GM19240 (cell line): Measurements from ENCODE around the gene KCNH4.
"Not testable (repeated sequence)": the region's sequence is repeated elsewhere in the genome, so short reads cannot be mapped to it uniquely, and the experiment has no call there.

Source experiments
- DNase-seq: peaks from one replicate; pipeline ENCODE4 v3.0.0; 2011; ENCODE audit warnings: low spot score; ENCODE audit not compliant: insufficient read length

KCNH4 gene

DNA sequence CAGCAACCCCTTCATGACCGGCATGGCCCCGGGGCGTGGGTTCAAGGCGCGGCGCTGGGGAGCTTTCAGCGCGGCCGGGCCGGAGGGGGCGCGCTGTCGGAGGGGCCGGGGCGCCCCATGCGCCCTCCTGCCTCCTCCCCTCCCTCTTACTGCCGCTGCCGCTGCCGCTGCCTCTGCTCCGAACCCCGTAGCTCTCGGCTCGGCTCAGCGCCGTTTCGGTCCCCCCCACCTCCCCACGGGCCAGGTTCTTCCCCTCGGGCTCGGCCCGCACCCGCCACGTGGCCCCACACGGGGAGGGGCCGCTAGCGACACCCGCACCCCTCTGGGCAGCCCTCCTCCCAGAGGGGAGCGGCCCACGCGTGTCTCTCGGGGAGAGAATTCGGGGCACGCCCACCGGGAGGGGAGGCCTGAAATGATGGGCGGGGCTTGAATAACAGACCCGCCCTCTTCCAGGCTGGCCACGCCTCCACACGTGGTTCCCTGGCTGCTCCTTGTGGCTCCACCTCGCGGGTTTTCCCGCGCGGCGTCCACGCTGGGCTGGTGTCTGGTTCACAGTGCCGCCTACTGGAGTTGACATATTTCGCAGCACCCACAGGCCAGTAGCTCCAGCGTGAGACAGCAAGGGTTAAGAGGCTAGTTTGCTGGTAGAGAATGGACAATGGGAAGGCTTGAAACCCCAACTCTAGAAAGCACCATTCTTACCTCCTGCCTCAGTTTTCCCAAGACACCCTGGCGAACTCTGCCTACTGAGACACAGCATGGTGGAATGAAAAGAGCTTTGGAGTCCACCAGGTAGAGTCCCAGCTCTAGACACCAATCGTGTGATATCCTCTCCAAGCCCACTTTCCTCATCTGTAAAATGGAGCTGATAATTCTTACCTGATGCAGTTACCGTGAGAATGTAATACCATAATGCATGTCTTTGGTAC lies at the start of gene KCNH4:
Gene KCNH4 (minus strand): TSS at position 221 of the 929 bp plus-strand sequence. CDS start 197 bp downstream, at position 24.
- DNase-seq: peak; percentile 86

DNA sequence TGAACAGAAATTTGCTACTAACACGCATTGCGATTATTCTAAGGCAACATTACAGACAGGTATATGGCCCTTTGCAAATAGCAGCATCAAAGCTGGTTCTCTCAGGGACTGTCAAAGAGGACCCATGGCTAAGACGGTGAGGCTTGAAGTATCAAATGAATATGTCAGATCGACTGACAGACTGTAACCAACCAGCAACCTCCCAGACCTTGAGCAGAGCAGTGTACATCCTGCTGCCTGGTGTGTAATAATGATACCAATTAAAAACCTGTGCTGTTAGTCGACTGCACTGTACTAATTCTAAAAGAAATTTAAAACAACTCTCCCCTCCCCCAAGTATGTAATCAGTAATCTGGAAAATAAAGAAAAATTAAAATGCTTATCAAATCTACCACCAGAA lies 49.3 kb upstream of the KCNH4 start:
- no peak for DNase-seq

DNA sequence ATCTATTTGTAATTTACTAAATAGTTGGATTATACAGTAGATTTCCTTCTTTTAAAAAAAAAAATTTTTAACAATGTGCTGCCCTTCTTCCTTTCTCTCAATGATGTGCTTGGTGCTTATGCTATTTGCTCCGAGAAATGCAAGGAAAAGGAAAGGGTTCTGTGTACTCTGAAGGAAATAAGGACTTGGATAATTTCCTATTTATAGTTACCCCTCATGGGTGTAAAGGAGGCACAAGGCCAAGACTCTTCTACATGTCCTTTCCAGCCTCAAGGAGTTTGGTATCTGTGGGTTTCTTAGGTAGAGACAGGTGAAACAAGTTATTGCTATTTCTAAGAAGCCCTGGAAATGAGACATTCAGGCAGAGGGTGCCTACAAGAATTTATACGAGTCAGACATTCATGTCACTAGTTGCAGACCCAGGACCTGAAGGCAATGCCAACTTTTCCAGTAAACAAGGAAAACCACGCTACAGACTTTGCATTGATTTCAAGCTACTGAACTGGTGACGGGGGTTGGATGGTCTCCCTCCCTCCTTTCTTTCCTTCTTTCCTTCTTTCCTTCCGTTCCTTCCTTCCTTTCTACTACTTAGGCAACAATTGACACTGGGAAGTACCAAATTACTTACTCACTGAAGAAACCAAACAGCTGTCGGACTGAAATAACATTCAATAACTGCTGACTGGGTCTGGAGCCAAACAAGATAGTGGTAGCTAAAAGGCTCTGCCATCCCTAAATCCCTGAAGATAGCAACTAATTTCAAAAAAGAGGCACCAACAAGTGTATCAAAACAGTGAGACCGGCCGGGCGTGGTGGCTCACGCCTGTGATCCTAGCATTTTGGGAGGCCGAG lies 47.1 kb upstream of the KCNH4 start:
- no peak for DNase-seq

DNA sequence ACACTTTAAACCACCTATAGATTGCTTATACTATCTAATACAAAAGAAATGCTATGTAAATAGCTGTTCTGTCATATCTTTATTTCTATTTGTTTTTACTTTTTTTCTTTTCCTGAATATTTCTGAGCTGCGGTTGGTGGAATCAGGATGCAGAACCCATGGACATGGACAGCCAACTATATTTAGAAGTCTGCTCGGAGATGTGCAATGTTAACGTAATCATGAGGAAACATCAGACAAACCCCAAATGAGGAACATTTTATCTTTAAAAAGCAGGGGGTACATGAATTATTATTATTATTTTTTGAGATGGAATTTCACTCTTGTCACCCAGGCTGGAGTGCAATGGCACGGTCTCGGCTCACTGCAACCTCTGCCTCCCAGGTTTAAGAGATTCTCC lies 44.7 kb upstream of the KCNH4 start:
- no peak for DNase-seq

DNA sequence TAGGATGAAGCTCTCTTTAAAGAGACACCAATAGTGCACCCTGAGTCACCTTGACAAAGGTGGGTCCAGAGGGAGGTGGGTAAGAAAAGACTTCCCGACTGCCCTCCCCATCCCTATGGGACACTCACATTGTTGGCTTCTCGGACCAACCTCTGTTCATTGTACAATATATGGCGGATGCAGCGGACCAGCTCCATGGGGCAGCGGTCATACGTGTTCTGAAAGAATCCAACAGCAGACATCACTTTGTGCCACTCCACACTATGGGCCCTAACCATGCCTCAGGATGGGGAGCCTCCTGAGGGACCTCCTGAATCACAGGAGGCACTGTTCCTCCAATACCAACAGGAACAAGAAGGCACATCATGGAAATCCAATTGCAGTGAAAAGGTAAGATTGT lies 43.7 kb upstream of the KCNH4 start:
- no peak for DNase-seq

DNA sequence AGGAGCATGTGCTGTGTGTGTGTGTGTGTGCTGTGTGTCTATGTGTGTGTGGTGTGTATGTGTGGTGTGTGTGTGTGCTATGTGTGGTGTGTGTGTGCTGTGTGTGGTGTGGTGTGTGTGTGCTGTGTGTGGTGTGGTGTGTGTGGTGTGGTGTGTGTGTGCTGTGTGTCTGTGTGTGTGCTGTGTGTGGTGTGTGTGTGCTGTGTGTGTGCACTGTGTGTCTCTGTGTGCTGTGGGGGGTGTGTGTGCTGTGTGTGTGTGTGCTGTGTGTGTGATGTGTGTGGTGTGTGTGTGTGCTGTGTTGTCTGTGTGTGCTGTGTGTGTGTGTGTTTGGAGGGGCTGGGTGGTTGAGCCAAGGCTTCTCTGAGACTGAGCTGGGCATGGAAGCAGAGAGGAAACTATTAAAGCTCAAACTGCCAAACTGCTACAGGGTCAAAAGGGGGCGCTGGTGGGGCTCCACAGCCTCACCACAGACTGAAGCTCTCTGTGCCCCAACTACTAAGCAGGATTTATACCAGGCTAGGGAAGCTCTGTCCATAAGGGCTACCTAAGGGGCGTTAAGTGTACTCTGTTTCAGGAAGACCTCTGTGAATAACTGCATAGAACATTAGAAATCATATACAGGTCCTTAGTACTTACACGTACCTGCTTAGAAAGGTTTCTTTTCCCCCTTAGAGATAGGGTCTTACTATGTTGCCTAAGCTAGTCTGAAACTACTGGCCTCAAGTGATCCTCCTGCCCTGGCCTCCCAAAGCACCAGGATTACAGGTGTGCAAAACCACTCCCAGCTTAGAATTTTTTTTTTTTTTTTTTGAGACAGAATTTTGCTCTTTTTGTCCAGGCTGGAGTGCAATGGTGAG lies 41.2 kb upstream of the KCNH4 start:
- DNase-seq: peak; percentile 43

DNA sequence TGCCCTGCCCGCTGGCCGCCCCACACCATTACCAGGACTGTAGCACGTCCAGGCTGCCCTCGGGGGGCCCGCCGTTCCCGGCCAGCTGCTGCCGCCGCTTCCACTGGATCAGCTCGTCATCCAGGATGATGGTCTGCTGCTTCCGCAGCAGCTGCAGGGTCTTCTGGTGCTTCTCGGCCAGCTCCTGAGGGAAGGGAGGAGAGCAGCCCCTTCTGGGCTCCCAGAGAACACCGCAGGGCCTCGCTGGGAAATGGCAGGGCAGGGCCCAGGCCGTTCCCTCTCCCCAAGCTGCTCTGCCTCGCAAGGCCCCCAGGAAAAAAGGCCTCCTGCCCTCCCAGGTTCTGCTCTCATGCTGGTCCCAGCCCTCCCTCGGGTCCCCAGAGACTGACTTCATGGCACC lies 38.3 kb upstream of the KCNH4 start:
- DNase-seq: not testable (repeated sequence)

DNA sequence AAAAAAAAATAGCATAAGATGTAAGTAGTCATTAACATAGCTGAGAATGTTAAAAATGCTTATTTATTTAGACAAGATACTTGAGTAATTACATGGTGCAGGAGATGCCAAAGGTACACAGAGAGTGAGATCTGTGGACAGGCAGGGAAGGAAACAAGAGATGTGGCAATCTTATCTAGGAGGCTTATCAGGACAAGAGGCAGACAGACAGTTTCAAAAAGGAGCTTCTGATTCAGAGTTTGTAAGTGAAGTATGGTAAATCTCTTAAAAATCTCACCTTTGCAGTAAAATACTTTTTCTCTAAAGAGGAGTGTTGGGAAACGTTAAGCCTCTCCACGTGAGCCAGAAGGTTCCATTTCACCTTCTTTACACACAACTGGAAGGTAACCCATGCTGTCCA lies 33.2 kb upstream of the KCNH4 start:
- DNase-seq: no peak

DNA sequence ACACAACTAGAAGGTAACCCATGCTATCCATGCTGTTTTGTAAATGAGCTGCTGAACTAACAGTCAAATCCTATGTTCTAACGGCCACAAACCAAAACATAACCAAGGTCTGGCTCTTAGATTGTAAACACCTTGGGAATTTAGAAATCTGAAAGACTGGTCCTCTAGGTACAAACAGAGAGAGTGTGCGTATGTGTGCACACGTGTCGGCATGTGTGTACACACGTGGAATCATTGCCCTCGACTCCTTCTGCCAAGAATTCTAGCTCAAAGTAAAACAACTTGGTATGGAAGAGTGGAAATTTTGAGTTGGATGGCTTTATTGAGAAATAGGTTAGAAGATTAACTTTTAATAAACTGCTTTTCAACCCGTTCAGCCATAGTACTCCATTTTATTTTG lies 31.4 kb upstream of the KCNH4 start:
- DNase-seq: no peak

DNA sequence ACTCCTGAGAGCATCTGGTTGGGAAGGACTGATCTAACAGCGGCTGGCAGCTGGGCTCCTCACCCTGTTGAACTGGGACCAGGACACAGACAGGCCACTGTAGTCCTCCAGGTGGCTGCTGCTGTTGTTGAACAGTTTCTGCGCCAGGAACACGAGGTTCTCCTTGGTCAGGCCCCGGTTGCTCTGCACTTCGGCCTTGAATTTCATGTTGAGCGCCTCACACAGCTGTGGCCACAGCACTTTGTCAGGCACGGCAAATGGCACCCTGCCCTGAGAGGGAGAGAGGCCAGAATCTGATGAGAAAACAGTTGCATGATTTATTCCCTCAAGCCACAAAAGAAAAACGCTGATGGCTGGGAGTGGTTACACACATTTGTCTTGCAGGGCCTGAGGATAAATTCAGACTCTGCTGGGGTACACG lies 31.0 kb upstream of the KCNH4 start:
- not testable (repeated sequence) for DNase-seq

DNA sequence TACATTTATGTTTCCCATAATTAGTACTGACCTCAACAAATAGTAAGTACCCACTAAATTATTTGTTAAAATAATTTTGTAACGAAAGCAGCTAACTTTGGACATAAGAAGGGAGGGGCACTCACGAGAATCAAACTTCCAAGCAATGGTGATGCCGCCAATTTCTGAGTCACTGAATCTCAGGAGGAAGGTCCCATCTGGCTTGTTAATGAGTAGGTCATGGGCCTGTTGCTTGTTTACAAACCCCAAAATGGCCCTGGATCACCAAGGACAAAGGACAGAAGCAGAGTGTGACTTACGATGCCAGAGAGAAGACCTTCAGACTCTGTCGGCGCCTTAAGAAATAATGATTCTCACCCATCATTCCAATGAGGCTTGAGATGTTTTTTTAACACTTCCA lies 29.1 kb upstream of the KCNH4 start:
- DNase-seq: no peak

DNA sequence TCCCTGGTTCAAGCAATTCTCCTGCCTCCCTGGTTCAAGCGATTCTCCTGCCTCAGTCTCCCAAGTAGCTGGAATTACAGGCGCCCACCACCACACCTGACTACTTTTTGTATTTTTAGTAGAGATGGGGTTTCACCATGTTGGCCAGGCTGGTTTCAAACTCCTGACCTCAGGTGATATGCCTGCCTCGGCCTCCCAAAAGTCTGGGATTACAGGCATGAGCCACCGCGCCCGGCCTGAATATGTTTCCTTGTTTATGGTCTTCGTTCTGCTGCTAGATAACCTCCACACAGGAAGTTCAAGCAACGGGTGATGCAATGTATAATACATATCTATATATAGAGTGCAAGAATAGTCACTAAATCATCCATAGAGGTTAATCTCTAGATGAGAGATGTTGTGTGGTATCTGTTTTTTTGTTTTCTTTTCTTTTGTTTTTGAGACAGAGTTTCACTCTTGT lies 25.2 kb upstream of the KCNH4 start:
- not testable (repeated sequence) for DNase-seq

DNA sequence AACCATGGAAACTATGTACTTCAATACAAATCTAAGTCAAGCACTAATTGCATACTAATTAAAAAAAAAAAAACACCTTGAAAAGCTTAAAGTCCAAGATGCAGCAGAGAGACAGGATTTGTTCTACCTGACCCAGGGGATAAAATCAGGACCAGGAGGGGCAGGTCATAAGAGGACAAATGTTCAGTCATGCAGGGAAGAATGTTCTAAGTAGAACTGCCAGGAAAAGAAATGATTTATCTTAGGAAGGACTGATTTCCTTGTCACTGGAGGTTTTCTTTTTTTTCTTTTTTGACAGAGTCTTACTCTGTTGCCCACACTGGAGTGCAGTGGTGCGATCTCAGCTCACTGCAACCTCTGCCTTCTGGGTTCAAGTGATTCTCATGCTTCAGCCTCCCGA lies 22.4 kb upstream of the KCNH4 start:
- no peak for DNase-seq

DNA sequence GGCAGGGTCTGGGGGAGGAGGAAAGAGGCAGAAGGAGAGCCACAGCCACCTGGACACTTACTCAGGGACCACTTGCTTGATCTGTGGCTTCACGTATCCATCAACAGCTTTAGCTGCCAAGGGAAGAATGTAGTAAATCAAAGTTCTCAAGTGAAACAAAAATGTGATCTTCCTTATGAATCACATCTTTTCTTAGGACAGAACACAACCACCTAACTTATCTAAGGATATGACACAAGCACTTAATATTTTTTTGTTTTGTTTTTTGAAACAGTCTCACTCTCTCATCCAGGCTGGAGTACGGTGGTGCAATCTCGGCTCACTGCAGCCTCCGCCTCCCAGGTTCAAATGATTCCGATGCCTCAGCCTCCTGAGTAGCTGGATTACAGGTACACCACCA lies 21.8 kb upstream of the KCNH4 start:
- DNase-seq: no peak

DNA sequence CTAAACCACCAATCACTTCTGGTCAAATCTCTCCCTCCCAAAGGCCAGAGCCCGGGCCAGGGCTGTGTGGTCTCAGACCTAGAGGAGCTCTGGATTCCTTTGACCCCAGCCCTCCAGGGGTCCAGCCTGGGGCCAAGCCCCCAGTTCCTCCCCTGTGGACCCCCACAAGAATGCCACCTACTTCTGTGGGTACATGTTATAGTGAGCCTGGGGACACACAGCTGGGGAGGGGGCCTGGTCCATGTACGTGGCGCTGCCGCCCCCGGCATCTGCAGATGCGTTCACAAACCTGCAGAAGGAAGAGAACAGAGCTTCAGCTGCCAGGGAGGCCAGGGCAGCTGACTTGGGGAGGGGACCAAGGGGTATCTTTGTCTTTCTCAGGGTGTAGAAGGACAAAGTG lies 21.2 kb upstream of the KCNH4 start:
- no peak for DNase-seq

DNA sequence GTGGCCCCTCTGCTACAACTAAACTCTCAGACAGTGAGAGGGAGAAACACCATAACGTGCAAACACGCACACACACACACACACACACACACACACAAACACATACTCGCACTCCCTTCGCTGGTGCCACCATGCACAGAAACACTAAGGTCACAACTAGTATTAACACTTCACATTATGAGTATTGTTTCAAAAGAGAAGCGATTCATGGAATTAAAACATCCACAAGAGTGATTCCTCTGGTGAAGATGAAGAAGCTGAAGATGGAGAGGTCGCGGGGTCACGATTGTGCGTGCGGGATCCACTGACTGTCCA lies 20.5 kb upstream of the KCNH4 start:
- DNase-seq: no peak

DNA sequence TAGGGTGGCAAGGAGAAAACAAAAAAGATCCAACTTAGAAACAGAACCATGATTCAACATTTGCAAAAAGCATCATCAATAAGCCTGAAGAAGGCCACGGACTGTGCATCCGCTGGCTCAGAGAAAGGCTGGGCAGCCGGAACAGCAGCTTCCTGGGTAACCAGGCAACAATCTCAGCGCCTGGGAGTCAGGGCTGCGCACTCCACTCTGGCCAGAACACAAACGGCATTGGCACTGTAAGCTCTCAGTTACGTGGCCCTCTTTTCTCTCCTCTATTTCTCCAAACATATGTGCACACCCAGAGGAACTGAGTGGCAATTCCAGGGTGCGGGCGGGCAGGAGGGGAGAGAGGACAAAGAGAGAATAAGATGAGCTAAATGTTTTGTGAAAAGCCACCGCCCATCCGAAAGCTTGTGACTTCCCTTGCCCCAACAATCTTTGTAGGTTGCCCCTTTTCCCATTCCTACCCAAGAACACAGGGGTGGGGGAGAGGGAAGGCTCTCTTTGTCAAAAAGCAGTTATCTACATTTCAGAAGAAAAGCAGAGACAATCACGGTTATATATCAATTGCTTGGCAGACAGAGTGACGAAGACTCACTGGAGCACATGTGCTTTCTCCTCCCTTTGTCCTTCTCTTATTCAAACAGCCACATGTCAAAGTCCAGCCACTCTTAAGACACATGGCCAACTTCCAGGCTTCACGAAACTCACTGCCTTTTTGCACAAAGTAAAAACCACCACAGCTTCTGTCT lies 19.9 kb upstream of the KCNH4 start:
- DNase-seq: no peak

DNA sequence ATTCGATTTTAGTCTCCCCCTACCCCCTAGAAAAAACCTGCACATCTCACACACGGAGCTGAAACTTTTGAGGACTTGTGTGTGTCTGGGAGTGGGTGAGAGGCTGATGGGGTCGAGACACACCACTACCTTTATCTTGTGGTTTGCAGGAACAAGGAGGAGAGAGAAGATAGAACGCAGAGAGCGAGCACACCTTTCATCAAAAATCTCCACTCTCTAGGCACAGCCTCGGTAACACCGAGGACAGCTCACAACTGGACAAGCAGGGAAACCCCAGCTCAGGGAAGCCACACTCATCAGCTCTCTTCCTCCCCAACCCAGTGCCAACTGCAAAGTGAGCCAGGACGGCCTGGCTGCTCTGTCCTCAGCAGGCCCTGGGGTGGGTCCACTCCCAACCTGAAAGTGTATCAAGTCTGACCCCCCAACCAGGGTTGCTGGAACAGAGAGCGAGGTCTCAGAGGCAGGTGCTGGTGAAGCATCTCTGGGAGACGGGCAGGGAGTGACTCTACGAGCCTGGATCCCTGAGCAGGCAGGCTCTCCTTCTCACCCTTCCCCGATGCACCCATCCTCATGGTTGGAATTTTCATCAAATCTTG lies 18.6 kb upstream of the KCNH4 start:
- DNase-seq: no peak

DNA sequence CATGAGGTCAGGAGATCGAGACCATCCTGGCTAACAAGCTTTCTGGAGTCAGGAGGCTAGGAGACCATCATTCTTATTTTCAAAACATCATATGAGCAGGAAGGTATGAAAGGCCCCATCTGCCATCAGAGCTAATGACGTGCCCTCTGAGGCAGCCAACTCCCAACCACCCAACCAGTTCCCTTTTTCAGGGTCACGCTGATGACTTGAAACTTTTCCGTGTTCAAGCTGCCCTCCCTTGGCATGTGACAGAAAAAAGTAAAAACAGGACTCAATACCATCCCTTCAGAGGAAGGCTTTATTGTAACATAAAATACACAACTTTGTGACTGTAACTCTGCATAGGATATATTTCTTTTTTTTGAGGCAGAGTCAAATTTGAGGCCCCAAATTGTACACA lies 18.0 kb upstream of the KCNH4 start:
- DNase-seq: no peak

DNA sequence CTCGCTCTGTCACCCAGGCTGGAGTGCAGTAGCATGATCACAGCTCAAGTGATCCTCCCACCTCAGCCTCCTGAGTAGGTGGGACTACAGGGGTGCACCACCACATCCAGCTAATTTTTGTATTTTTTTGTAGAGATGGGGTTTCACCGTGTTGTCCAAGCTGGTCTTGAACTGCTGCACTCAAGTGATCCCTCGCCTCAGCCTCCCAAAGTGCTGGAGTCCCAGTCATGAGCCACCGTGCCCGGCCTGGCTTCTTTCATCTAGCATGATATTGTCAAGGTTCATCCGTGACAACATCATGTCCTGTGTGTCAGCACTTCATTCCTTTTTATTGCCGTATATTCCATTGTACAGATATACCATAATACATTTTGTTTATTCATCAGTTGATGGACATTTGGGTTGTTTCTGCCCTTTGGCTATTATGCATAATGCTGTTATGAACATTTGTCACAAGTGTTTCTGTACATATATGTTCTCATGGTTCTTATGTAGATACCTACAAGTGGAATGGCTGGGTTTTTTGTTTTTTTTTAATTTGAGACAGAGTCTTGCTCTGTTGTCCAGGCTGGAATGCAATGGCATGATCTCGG lies 16.7 kb upstream of the KCNH4 start:
- DNase-seq: no peak
